Motor neuron (in vitro differentiated cells): ENCODE measurements around the gene CIAO2A. TPM values are rescaled to one million over a fixed set of nuclear protein-coding genes. Genes with fewer than 3 reads are reported as not detected.

Source experiments
- ATAC-seq, 8 experiments: fragments of 200-7000 bp; cut with Tn5 transposase; replicated peaks in 6 of 8; 2 replicates each; pipeline ENCODE4 v1.8.0; 2021; ENCODE audit warnings: mild to moderate bottlenecking in 8 of 8, moderate library complexity in 8 of 8
- H3K27ac ChIP-seq, 2 donors: fragments of 250-450 bp; sonication (Bioruptor Pico); 2 replicates each; pipeline ENCODE4 v1.9.0; 2021; ENCODE audit warnings: antibody characterized with exemption in 2 of 2, mild to moderate bottlenecking in 2 of 2, moderate library complexity in 1 of 2
- H3K4me1 ChIP-seq, 2 donors: fragments of 250-450 bp; sonication (Bioruptor Pico); replicated peaks in 1 of 2; 2 replicates each; pipeline ENCODE4 v1.6.1; 2021; ENCODE audit warnings: antibody characterized with exemption in 2 of 2, mild to moderate bottlenecking in 2 of 2, moderate library complexity in 1 of 2
- H3K4me3 ChIP-seq, 5 donors: fragments of 250-450 bp; sonication (Bioruptor Pico); 2 replicates each; pipeline ENCODE4 v1.9.0; 2021; ENCODE audit warnings: antibody characterized with exemption in 5 of 5, mild to moderate bottlenecking in 5 of 5, moderate library complexity in 4 of 5
- WGBS, 10 experiments: fragments of 450-650 bp; shearing (Covaris generic); methylation state at CpG; one replicate each; pipeline ENCODE4 v1.0.0; 2022; 5-methylcytosine and 5-hydroxymethylcytosine counted together
- in situ Hi-C, 9 experiments: fragments of 400-800 bp; cut with MboI; loops; one replicate each; pipeline ENCODE4 v1.15.0; 2021; ENCODE audit warnings: low sequenced_read_pairs in 9 of 9, low pct_unique_long_range_greater_than_20kb in 2 of 9; ENCODE audit not compliant: unreplicated experiment in 9 of 9
- total RNA-seq, 8 experiments: library from RNA; unstranded; fragments of 300-600 nt; gene quantifications; 2 replicates each; pipeline versions ENCODE4 v1.2.3 to v1.2.4, GENCODE V29; 2022

Gene CIAO2A
- total RNA-seq, 8 experiments from 2014 or later: 42.0 to 106 (median 74.5) TPM

- H3K4me3 ChIP-seq: no peak overlapping the region
- no peaks in the 10 kb centered on the region for H3K4me1 ChIP-seq
- no peak for ATAC-seq
- in situ Hi-C loops: no loop called here
- 75 to 100% (median 100%) methylated on average over 1 of the region's 1 CpG; no CpG with 5 or more reads in 4 of the 10 experiments for WGBS, 10 experiments
- H3K27ac ChIP-seq: no peak overlapping the region
Measured at GRCh38 chr15:64107337-64107736, 13.7 kb upstream of the CIAO2A start.

GRCh38 chr15:64105113-64105704, 11.6 kb upstream of the CIAO2A start:
- ATAC-seq: peak in 2 of 8 experiments; percentile 25 to 36
- H3K27ac ChIP-seq: no peak overlapping the region

DNA sequence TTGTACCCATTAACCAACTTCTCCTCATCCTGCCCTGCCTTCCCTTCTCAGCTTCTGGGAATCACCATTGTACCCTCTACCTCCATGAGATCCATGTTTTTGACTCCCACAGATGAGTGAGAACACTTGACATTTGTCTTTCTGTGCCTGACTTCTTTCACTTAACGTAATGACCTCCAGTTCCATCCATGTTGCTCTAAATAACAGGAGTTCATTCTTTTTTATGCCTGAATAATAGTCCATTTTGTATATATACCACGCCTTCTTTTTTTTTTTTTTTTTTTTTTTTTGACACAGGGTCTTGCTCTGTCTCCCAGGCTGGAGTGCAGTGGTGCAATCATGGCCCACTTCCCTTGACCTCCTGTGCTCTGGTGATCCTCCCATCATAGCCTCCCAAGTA, 8.9 kb upstream of the CIAO2A start:
- WGBS, 10 experiments: 64 to 100% (median 94%) methylated on average over 1 to 2 of the region's 2 CpGs
- Histone ChIP-seq H3K4me3 (no peak overlapping the region), H3K27ac (no peak overlapping the region), H3K4me1 (peaks cover 0 to 2% of the 10 kb centered on the region in 2 donors)
- in situ Hi-C loops: no loop called here
- no peak for ATAC-seq

More at GRCh38 chr15:64105113-64105704, 11.6 kb upstream of the CIAO2A start:
- H3K4me1 ChIP-seq: no peaks in the 10 kb centered on the region
- 42 to 100% (median 91%) methylated on average over 1 to 9 of the region's 9 CpGs for WGBS, 10 experiments
- in situ Hi-C loops: no loop called here
- no peak overlapping the region for H3K4me3 ChIP-seq

DNA sequence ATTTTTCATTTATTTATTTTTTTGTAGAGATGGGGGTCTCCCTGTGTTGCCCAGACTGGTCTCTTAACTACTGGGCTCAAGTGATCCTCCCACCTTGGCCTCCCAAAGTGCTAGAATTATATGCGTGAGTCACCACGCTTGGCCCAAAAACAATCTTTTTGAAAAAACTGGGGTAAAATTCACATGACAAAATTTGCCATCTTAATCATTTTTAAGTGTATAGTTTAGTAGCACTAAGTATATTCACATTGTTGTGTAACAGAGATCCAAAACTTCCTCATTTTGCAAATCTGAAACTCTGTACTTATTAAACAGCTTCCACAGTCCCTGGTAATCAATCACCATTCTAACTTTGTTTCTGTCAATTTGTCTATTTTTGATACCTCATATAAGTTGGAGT, 7.3 kb upstream of the CIAO2A start:
- no peak for ATAC-seq
- peaks cover 0 to 6% of the 10 kb centered on the region in 2 donors for H3K4me1 ChIP-seq
- in situ Hi-C loops: no loop called here
- H3K27ac ChIP-seq: no peak overlapping the region
- no peak overlapping the region for H3K4me3 ChIP-seq
- WGBS, 10 experiments: 83 to 100% (median 100%) methylated on average over 1 to 2 of the region's 2 CpGs; no CpG with 5 or more reads in 4 of the 10 experiments

GRCh38 chr15:64099379-64099778, 5.7 kb upstream of the CIAO2A start:
- H3K27ac ChIP-seq: no peak overlapping the region
- in situ Hi-C loops: no loop called here
- peaks cover 8 to 17% of the 10 kb centered on the region in 2 donors for H3K4me1 ChIP-seq
- no peak for ATAC-seq
- H3K4me3 ChIP-seq: no peak overlapping the region
- WGBS, 10 experiments: 45 to 100% (median 100%) methylated on average over 1 to 2 of the region's 2 CpGs; no CpG with 5 or more reads in 1 of the 10 experiments

GRCh38 chr15:64096668-64097384, 3.2 kb upstream of the CIAO2A start:
- Histone ChIP-seq H3K4me3 (peak overlapping the region; percentile 70 to 97 (median 94)), H3K4me1 (peaks cover 9 to 27% of the 10 kb centered on the region in 2 donors), H3K27ac (peak overlapping the region; percentile 85 to 90)
- 0 to 25% (median 0%) methylated on average over 2 to 13 of the region's 16 CpGs for WGBS, 10 experiments
- in situ Hi-C loops: no loop called here
- peak in 2 of 8 experiments; percentile 0 to 1 for ATAC-seq

GRCh38 chr15:64095795-64096667, 2.4 kb upstream of the CIAO2A start, which contains the start of gene SNX1:
Gene SNX1 (plus strand): TSS chr15:64095982. CDS start chr15:64096014, 32 bp downstream.
- Histone ChIP-seq H3K4me3 (peak within 1 kb of the TSS; percentile 70 to 97 (median 94)), H3K27ac (peak within 1 kb of the TSS; percentile 85 to 90), H3K4me1 (peaks cover 9 to 27% of the 10 kb centered on the region in 2 donors)
- WGBS, 10 experiments: 0% methylated on average over 1 to 12 of the region's 70 CpGs; no CpG with 5 or more reads in 4 of the 10 experiments
- peak; percentile 52 to 78 (median 71) for ATAC-seq
- in situ Hi-C loops: no loop called here

- in situ Hi-C loops: no loop called here
- no peak for ATAC-seq
- Histone ChIP-seq H3K4me1 (peaks cover 9 to 27% of the 10 kb centered on the region in 2 donors), H3K4me3 (peak overlapping the region; percentile 70 to 97 (median 94)), H3K27ac (peak overlapping the region in 1 of 2 donors; percentile 1)
- WGBS, 10 experiments: 17 to 100% (median 56%) methylated on average over 1 to 4 of the region's 4 CpGs; no CpG with 5 or more reads in 4 of the 10 experiments
Measured at GRCh38 chr15:64095431-64095794, 1.8 kb upstream of the CIAO2A start.

GRCh38 chr15:64092864-64093626, 593 bp downstream of the CIAO2A start:
- peak overlapping the region; percentile 81 to 83 for H3K27ac ChIP-seq
- H3K4me1 ChIP-seq: peaks cover 9 to 27% of the 10 kb centered on the region in 2 donors
- ATAC-seq: peak; percentile 2 to 19 (median 12)
- peak overlapping the region; percentile 55 to 83 (median 74) for H3K4me3 ChIP-seq
- in situ Hi-C loops: no loop called here
- WGBS, 10 experiments: 2 to 60% (median 13%) methylated on average over 1 to 17 of the region's 22 CpGs; no CpG with 5 or more reads in 1 of the 10 experiments

DNA sequence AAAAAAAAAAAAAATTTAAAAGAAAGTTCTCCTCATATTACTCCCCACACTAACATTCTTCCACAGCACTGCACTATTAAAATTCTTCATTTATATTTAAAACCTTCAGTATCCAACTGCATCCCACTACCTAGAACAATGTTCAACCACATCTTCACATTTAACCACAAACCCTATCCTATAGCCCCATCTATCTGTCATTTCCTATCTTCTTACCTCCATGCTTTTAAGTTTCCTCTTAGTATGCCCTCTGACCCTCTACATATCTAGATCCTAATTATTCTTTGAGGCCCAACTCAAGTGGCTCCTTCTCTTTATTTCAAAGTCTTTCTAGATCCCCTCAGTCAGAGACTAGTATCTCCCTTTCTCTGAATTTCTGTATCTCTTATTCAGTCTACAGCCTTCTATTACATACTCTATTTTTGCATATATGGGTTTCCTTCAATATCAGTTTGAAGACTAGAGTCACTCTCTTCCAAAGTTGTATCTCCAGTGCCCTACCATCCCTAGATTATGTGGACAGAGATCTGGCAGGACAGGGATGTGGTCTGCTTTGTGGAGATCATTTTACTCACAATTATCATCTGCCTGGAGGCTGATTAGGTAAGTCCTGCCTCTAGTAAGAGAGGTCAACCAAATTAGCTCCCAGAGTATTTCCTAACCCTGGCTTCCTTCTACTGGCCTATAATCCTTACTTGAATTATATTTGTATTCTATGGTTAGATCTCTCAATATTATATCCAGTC, 1.4 kb downstream of the CIAO2A start:
- Histone ChIP-seq H3K27ac (no peak overlapping the region), H3K4me3 (peak overlapping the region in 3 of 5 donors; percentile 55 to 83 (median 74)), H3K4me1 (peaks cover 9 to 23% of the 10 kb centered on the region in 2 donors)
- no peak for ATAC-seq
- in situ Hi-C loops: no loop called here

GRCh38 chr15:64090527-64090926, 3.1 kb downstream of the CIAO2A start:
- in situ Hi-C loops: no loop called here
- Histone ChIP-seq H3K27ac (no peak overlapping the region), H3K4me3 (no peak overlapping the region), H3K4me1 (peaks cover 9 to 21% of the 10 kb centered on the region in 2 donors)
- 73 to 100% (median 94%) methylated on average over 1 to 3 of the region's 3 CpGs for WGBS, 10 experiments
- ATAC-seq: no peak
